PC-9 (cell line): ENCODE measurements around the gene IL2RA.

Experiments used
- EZH2 ChIP-seq: fragments of 200-600 bp; sonication (generic); IDR thresholded peaks from 2 replicates; pipeline ENCODE4 v1.8.0; 2017; ENCODE audit warnings: antibody characterized with exemption, low read depth
- TF ChIP-seq, protein P1 (sequence below): fragments of 200-600 bp; sonication (generic); conservative IDR thresholded peaks from 2 replicates; pipeline ENCODE4 v1.6.1; 2017; ENCODE audit warnings: mixed run types, antibody characterized with exemption, mild to moderate bottlenecking, moderate library complexity

GRCh38 chr10:5965266-5965665, 96.9 kb downstream of the IL2RA start:
- TF ChIP-seq, protein P1, sequence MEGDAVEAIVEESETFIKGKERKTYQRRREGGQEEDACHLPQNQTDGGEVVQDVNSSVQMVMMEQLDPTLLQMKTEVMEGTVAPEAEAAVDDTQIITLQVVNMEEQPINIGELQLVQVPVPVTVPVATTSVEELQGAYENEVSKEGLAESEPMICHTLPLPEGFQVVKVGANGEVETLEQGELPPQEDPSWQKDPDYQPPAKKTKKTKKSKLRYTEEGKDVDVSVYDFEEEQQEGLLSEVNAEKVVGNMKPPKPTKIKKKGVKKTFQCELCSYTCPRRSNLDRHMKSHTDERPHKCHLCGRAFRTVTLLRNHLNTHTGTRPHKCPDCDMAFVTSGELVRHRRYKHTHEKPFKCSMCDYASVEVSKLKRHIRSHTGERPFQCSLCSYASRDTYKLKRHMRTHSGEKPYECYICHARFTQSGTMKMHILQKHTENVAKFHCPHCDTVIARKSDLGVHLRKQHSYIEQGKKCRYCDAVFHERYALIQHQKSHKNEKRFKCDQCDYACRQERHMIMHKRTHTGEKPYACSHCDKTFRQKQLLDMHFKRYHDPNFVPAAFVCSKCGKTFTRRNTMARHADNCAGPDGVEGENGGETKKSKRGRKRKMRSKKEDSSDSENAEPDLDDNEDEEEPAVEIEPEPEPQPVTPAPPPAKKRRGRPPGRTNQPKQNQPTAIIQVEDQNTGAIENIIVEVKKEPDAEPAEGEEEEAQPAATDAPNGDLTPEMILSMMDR, result no peak
- TF ChIP-seq EZH2, result no peak
